HEK293 (cell line): ENCODE results near the gene WNK3.

ENCODE experiments used
- CTCF ChIA-PET: fragments of 350-600 bp; formaldehyde crosslinking; extraction: SDS; loops from one replicate; lab custom pipeline; 2021; ENCODE audit warnings: antibody characterized with exemption; lab: Yijun Ruan, JAX
- POLR2A ChIA-PET: fragments of 300-600 bp; formaldehyde crosslinking; extraction: SDS; loops from one replicate; lab custom pipeline; 2020; ENCODE audit warnings: antibody characterized with exemption, inconsistent platforms; lab: Yijun Ruan, JAX
- H3K27ac ChIP-seq: fragments of 200-500 bp; sonication (Bioruptor generic); 2 replicates; pipeline ENCODE4 v1.5.1; 2014; ENCODE audit warnings: low read depth, low read length, control low read depth, inconsistent platforms; ENCODE audit errors: extremely low read depth
- H3K36me3 ChIP-seq, 2 experiments: fragments of 200-500 bp in 1 of 2; sonication (Bioruptor generic) in 1 of 2; 1 replicate in 1 of 2; 2 replicates in 1 of 2; pipeline ENCODE4 v1.5.1; 2014 to 2017; ENCODE audit warnings: inconsistent platforms in 2 of 2, low read length in 2 of 2; ENCODE audit not compliant: control insufficient read depth in 2 of 2, insufficient read depth in 1 of 2
- H3K4me1 ChIP-seq: fragments of 200-500 bp; sonication (Bioruptor generic); 2 replicates; pipeline ENCODE4 v1.5.1; 2014; ENCODE audit warnings: mild to moderate bottlenecking, low read length, inconsistent platforms; ENCODE audit not compliant: control insufficient read depth, insufficient read depth
- H3K4me3 ChIP-seq: 2 replicates; pipeline ENCODE4 v1.5.1; 2011; ENCODE audit warnings: low read depth, mild to moderate bottlenecking, control low read depth, low read length, moderate library complexity
- H3K9me3 ChIP-seq: fragments of 200-500 bp; sonication (Bioruptor generic); 2 replicates; pipeline ENCODE4 v1.5.1; 2014; ENCODE audit warnings: low read depth, low read length, inconsistent platforms; ENCODE audit not compliant: control insufficient read depth, insufficient read depth
- ATF2 ChIP-seq: fragments of 450-650 bp; formaldehyde crosslinking; IDR thresholded peaks from 2 replicates; pipeline ENCODE4 v1.5.1; 2016; ENCODE audit warnings: missing biosample characterization, missing genetic modification characterization, low read depth
- BCL11A ChIP-seq: fragments of 450-650 bp; formaldehyde crosslinking; IDR thresholded peaks from 2 replicates; pipeline ENCODE4 v1.5.1; 2016; ENCODE audit warnings: low read depth, missing biosample characterization, missing genetic modification characterization
- EGR2 ChIP-seq: fragments of 450-650 bp; formaldehyde crosslinking; IDR thresholded peaks from 2 replicates; pipeline ENCODE4 v1.5.1; 2016; ENCODE audit warnings: low read depth, missing biosample characterization, missing genetic modification characterization
- GLI4 ChIP-seq: fragments of 450-650 bp; formaldehyde crosslinking; IDR thresholded peaks from 2 replicates; pipeline ENCODE4 v1.5.1; 2016; ENCODE audit warnings: missing biosample characterization, missing genetic modification characterization
- GLIS1 ChIP-seq: fragments of 450-650 bp; formaldehyde crosslinking; IDR thresholded peaks from 2 replicates; pipeline ENCODE4 v1.5.1; 2016; ENCODE audit warnings: missing biosample characterization, missing genetic modification characterization
- KLF10 ChIP-seq: fragments of 450-650 bp; IDR thresholded peaks from 2 replicates; pipeline ENCODE4 v1.5.1; 2018; ENCODE audit warnings: missing biosample characterization, mild to moderate bottlenecking, missing genetic modification characterization
- KLF7 ChIP-seq: fragments of 450-650 bp; formaldehyde crosslinking; IDR thresholded peaks from 2 replicates; pipeline ENCODE4 v1.5.1; 2016; ENCODE audit warnings: missing biosample characterization, missing genetic modification characterization, borderline replicate concordance
- PBX3 ChIP-seq: sonication (generic); formaldehyde crosslinking; IDR thresholded peaks from 2 replicates; pipeline ENCODE4 v1.8.1; 2022; ENCODE audit warnings: mild to moderate bottlenecking, moderate library complexity, missing genetic modification reagents
- PRDM2 ChIP-seq: fragments of 450-650 bp; formaldehyde crosslinking; IDR thresholded peaks from 2 replicates; pipeline ENCODE4 v1.5.1; 2016; ENCODE audit warnings: missing biosample characterization, missing genetic modification characterization, borderline replicate concordance
- SP3 ChIP-seq: fragments of 450-650 bp; formaldehyde crosslinking; IDR thresholded peaks from 2 replicates; pipeline ENCODE4 v1.5.1; 2016; ENCODE audit warnings: missing biosample characterization, missing genetic modification characterization
- SP7 ChIP-seq: fragments of 450-650 bp; formaldehyde crosslinking; IDR thresholded peaks from 2 replicates; pipeline ENCODE4 v1.5.1; 2016; ENCODE audit warnings: missing biosample characterization, missing genetic modification characterization
- ZFHX2 ChIP-seq: fragments of 450-650 bp; formaldehyde crosslinking; conservative IDR thresholded peaks from 2 replicates; pipeline ENCODE4 v1.5.1; 2016; ENCODE audit warnings: missing biosample characterization, missing genetic modification characterization
- ZFP41 ChIP-seq: fragments of 450-650 bp; formaldehyde crosslinking; IDR thresholded peaks from 2 replicates; pipeline ENCODE4 v1.5.1; 2016; ENCODE audit warnings: missing biosample characterization, missing genetic modification characterization, borderline replicate concordance
- ZIC2 ChIP-seq: fragments of 450-650 bp; formaldehyde crosslinking; IDR thresholded peaks from 2 replicates; pipeline ENCODE4 v1.5.1; 2016; ENCODE audit warnings: missing biosample characterization, missing genetic modification characterization
- ZNF398 ChIP-seq: fragments of 450-650 bp; formaldehyde crosslinking; IDR thresholded peaks from 2 replicates; pipeline ENCODE4 v1.5.1; 2017; ENCODE audit warnings: missing biosample characterization, missing genetic modification characterization
- ZNF501 ChIP-seq: fragments of 450-650 bp; formaldehyde crosslinking; IDR thresholded peaks from 2 replicates; pipeline ENCODE4 v1.5.1; 2016; ENCODE audit warnings: missing biosample characterization, missing genetic modification characterization
- ZNF558 ChIP-seq: fragments of 450-650 bp; formaldehyde crosslinking; IDR thresholded peaks from 2 replicates; pipeline ENCODE4 v1.5.1; 2016; ENCODE audit warnings: missing biosample characterization, missing genetic modification characterization
- ZNF560 ChIP-seq: fragments of 450-650 bp; formaldehyde crosslinking; IDR thresholded peaks from 2 replicates; pipeline ENCODE4 v1.5.1; 2017; ENCODE audit warnings: missing biosample characterization, missing genetic modification characterization, borderline replicate concordance
- ZNF600 ChIP-seq: fragments of 450-650 bp; formaldehyde crosslinking; IDR thresholded peaks from 2 replicates; pipeline ENCODE4 v1.5.1; 2016; ENCODE audit warnings: missing biosample characterization, missing genetic modification characterization
- ZNF707 ChIP-seq: fragments of 450-650 bp; formaldehyde crosslinking; IDR thresholded peaks from 2 replicates; pipeline ENCODE4 v1.5.1; 2016; ENCODE audit warnings: missing biosample characterization, missing genetic modification characterization
- ZNF777 ChIP-seq: fragments of 450-650 bp; formaldehyde crosslinking; IDR thresholded peaks from 2 replicates; pipeline ENCODE4 v1.5.1; 2017; ENCODE audit warnings: missing biosample characterization, missing genetic modification characterization, borderline replicate concordance
- ZXDB ChIP-seq: fragments of 450-650 bp; formaldehyde crosslinking; IDR thresholded peaks from 2 replicates; pipeline ENCODE4 v1.5.1; 2016; ENCODE audit warnings: missing biosample characterization, missing genetic modification characterization
- TF ChIP-seq, protein P1 (sequence below): fragments of 450-650 bp; formaldehyde crosslinking; IDR thresholded peaks from 2 replicates; pipeline ENCODE4 v1.5.1; 2016; ENCODE audit warnings: missing biosample characterization, missing genetic modification characterization

The WNK3 gene

GRCh38 chrX:54357414-54358377 is at the start of gene WNK3:
TSS of gene WNK3 (minus strand) at chrX:54358046.
- peak within 1 kb of the TSS; percentile 56 for H3K4me3 ChIP-seq
- POLR2A ChIA-PET: interaction anchor here (0.6 to 1.5 kb wide), 8 partner anchors 10 to 316 kb away, joined by 3 to 8 read pairs (median 4); no protein-coding TSS in a partner anchor
- CTCF ChIA-PET: interaction anchor here (0.7 to 1.5 kb wide), 3 partner anchors 111 to 911 kb away, joined by 3 to 5 read pairs (median 4); no protein-coding TSS in a partner anchor
- peak; percentile 57 for TF ChIP-seq ZIC2 (tag by site-specific recombination)
- no peak for TF ChIP-seq ZNF560
- peak; percentile 48 for TF ChIP-seq ZXDB (tag by site-specific recombination)
- no peak for TF ChIP-seq ZFP41 (tag by site-specific recombination)
- TF ChIP-seq GLI4 (tag by site-specific recombination): no peak
- no peak for TF ChIP-seq ZNF707
- TF ChIP-seq ZFHX2 (tag by site-specific recombination): peak; percentile 13; the same call in 1 of the 2 replicates
- TF ChIP-seq ZNF501: no peak
- TF ChIP-seq ZNF398 (tag by site-specific recombination): peak; percentile 80
- TF ChIP-seq PBX3 (CRISPR knock-in tag): no peak
- TF ChIP-seq ATF2 (tag by site-specific recombination): no peak
- TF ChIP-seq ZNF558 (tag by site-specific recombination): no peak
- peak; percentile 97 for TF ChIP-seq KLF10 (tag by site-specific recombination)
- TF ChIP-seq ZNF777 (tag by site-specific recombination): peak; percentile 74; the same call in 1 of the 2 replicates
- TF ChIP-seq EGR2 (tag by site-specific recombination): 0 out of 2 replicates have a peak, but pooled peaks have one; percentile 9
- no peak for TF ChIP-seq KLF7 (tag by site-specific recombination)
- peak; percentile 70 for TF ChIP-seq GLIS1 (tag by site-specific recombination)
- TF ChIP-seq SP3 (tag by site-specific recombination): peak; percentile 77
- TF ChIP-seq, protein P1, sequence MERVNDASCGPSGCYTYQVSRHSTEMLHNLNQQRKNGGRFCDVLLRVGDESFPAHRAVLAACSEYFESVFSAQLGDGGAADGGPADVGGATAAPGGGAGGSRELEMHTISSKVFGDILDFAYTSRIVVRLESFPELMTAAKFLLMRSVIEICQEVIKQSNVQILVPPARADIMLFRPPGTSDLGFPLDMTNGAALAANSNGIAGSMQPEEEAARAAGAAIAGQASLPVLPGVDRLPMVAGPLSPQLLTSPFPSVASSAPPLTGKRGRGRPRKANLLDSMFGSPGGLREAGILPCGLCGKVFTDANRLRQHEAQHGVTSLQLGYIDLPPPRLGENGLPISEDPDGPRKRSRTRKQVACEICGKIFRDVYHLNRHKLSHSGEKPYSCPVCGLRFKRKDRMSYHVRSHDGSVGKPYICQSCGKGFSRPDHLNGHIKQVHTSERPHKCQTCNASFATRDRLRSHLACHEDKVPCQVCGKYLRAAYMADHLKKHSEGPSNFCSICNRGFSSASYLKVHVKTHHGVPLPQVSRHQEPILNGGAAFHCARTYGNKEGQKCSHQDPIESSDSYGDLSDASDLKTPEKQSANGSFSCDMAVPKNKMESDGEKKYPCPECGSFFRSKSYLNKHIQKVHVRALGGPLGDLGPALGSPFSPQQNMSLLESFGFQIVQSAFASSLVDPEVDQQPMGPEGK (tag by site-specific recombination): peak; percentile 61
- no peak for TF ChIP-seq BCL11A (tag by site-specific recombination)
- no peak for TF ChIP-seq ZNF600 (tag by site-specific recombination)
- no peak for TF ChIP-seq SP7 (tag by site-specific recombination)
- TF ChIP-seq PRDM2 (tag by site-specific recombination): no peak

More at GRCh38 chrX:54357414-54358377, at the start of gene WNK3:
- Histone ChIP-seq H3K36me3 (no peaks in the 10 kb centered on the region), H3K9me3 (no peaks in the 10 kb centered on the region), H3K4me1 (no peaks in the 10 kb centered on the region), H3K27ac (peak within 1 kb of the TSS; percentile 68)
